ENCODE results near the gene HAGH.

Gene HAGH

GRCh38 chr16:1845985-1846384 lies 19.4 kb upstream of the HAGH start:
- no peak for DNase-seq (ENCODE audit: extremely low read depth, insufficient read length)
- no peak for TF ChIP-seq CTCF (IDR thresholded peaks at IDR 0.05; ENCODE audit: insufficient read depth, low read length, poor library complexity, severe bottlenecking)

GRCh38 chr16:1839554-1839953 lies 12.9 kb upstream of the HAGH start:
- H3K36me3 ChIP-seq (ENCODE audit: control insufficient read depth, insufficient read depth, low read length): no peaks in the 10 kb centered on the region
- no peak for TF ChIP-seq CTCF (IDR thresholded peaks at IDR 0.05; ENCODE audit: insufficient read depth, low read length, poor library complexity, severe bottlenecking)
- no peak for DNase-seq (ENCODE audit: extremely low read depth, insufficient read length)

More at GRCh38 chr16:1845985-1846384, 19.4 kb upstream of the HAGH start:
- Histone ChIP-seq H3K4me3 (replicated peaks; ENCODE audit: low read depth, low read length) (no peak overlapping the region), H3K27me3 (replicated peaks; ENCODE audit: control insufficient read depth, insufficient read depth, low read length) (no peaks in the 10 kb centered on the region; the same call in 1 of the 2 replicates), H3K36me3 (ENCODE audit: control insufficient read depth, insufficient read depth, low read length) (no peaks in the 10 kb centered on the region)

GRCh38 chr16:1834096-1834495 lies 7.5 kb upstream of the HAGH start:
- H3K27me3 ChIP-seq (replicated peaks; ENCODE audit: control insufficient read depth, insufficient read depth, low read length): no peaks in the 10 kb centered on the region
- TF ChIP-seq CTCF (IDR thresholded peaks at IDR 0.05; ENCODE audit: insufficient read depth, low read length, poor library complexity, severe bottlenecking): no peak
- DNase-seq (ENCODE audit: extremely low read depth, insufficient read length): no peak
- H3K4me3 ChIP-seq (replicated peaks; ENCODE audit: low read depth, low read length): no peak overlapping the region
- no peaks in the 10 kb centered on the region; the same call in 1 of the 2 replicates for H3K36me3 ChIP-seq (ENCODE audit: control insufficient read depth, insufficient read depth, low read length)

More at GRCh38 chr16:1839554-1839953, 12.9 kb upstream of the HAGH start:
- no peaks in the 10 kb centered on the region for H3K27me3 ChIP-seq (replicated peaks; ENCODE audit: control insufficient read depth, insufficient read depth, low read length)
- H3K4me3 ChIP-seq (replicated peaks; ENCODE audit: low read depth, low read length): no peak overlapping the region

GRCh38 chr16:1832838-1833454 lies 6.3 kb upstream of the HAGH start:
- no peak for DNase-seq (ENCODE audit: extremely low read depth, insufficient read length)
- Histone ChIP-seq H3K4me3 (replicated peaks; ENCODE audit: low read depth, low read length) (no peak overlapping the region), H3K36me3 (ENCODE audit: control insufficient read depth, insufficient read depth, low read length) (no peaks in the 10 kb centered on the region; the same call in 1 of the 2 replicates), H3K27me3 (replicated peaks; ENCODE audit: control insufficient read depth, insufficient read depth, low read length) (no peaks in the 10 kb centered on the region)
- TF ChIP-seq CTCF (IDR thresholded peaks at IDR 0.05; ENCODE audit: insufficient read depth, low read length, poor library complexity, severe bottlenecking): no peak

GRCh38 chr16:1831186-1832075 lies 4.8 kb upstream of the HAGH start:
- Histone ChIP-seq H3K4me3 (replicated peaks; ENCODE audit: low read depth, low read length) (no peak overlapping the region), H3K27me3 (replicated peaks; ENCODE audit: control insufficient read depth, insufficient read depth, low read length) (no peaks in the 10 kb centered on the region), H3K36me3 (ENCODE audit: control insufficient read depth, insufficient read depth, low read length) (no peaks in the 10 kb centered on the region; the same call in 1 of the 2 replicates)
- DNase-seq (ENCODE audit: extremely low read depth, insufficient read length): no peak
- no peak for TF ChIP-seq CTCF (IDR thresholded peaks at IDR 0.05; ENCODE audit: insufficient read depth, low read length, poor library complexity, severe bottlenecking)
